T-helper 9 cell (primary cell): Measurements from ENCODE around the gene RHBDD1.

Experiments used
- DNase-seq: peaks from one replicate; pipeline ENCODE4 v3.0.0-alpha.2; 2020
- total RNA-seq, 2 donors: gene quantifications; one replicate each; lab custom pipeline; 2026; lab: John Stamatoyannopoulos, UW

Gene RHBDD1
- total RNA-seq, result 37.4 to 46.7 reads per million in 2 donors

- peak; percentile 87 for DNase-seq
Observed at GRCh38 chr2:226835796-226836547, at the start of gene RHBDD1. TSS of gene RHBDD1 (plus strand) at chr2:226836054. CDS start at chr2:226864694, 28,640 bp downstream.

GRCh38 chr2:226788064-226788463 lies 47.8 kb upstream of the RHBDD1 start:
- DNase-seq, result no peak

GRCh38 chr2:226788881-226789490 lies 46.9 kb upstream of the RHBDD1 start:
- no peak for DNase-seq

DNA sequence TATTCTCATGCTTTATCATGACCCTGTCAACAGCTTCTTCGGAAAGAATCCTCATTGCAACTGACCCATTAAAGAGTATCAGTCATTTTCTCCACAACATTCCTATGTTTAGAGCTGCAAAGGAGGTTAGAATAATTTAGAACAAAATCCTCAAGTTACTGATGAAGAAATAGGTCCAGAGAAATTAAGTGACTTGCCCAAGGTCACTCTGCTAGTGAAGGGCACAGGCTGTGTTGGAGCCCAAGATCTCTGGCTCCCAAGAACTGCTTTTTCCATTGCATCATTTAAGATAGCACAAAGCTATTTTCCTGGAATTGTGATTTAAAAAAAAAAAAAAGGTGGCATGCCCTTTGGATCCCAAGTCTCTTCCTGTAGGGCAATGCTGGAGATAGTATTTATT lies 45.8 kb upstream of the RHBDD1 start:
- no peak for DNase-seq

DNA sequence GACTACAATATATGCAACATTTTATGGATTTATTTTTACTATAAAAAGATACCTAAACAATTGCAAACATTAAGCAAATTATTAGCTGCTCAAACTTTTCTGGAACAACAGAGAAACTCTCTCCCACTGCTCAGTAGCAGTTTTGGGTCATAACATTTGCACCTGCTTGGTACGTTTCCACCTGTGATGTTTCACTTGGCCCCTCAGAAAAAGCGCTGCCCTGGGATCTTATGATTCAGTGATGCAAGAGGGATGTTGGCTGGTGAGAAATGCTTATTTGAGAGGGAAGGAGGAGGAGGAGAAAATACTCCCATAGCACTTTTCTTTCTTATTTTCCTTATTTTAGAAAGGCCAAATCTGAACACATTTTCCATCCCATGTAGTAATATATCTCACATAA lies 45.4 kb upstream of the RHBDD1 start:
- no peak for DNase-seq

DNA sequence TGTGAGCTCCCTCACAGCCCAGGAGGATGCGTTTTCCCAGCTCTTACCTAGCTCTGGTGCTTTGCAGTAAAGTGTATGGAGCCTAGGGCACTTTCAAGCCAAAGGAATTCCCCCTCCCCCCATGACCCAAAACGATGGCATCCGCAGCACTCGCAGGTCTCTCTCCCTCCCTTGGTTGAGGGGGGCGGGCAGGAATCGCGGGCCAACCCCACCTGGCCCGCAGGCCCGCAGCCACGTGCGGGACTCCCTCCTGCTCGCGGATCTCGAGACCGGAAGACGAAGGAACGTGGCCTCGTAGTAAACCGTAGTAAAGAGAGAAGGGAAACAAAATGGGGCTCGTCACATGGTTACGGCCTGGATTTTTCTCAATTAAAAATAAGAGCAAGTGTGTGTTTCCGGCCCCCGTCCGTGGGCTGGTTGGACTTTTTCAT lies 44.8 kb upstream of the RHBDD1 start:
- DNase-seq, result no peak

- DNase-seq, result peak; percentile 89
Observed at GRCh38 chr2:226791487-226792081, 44.3 kb upstream of the RHBDD1 start.

DNA sequence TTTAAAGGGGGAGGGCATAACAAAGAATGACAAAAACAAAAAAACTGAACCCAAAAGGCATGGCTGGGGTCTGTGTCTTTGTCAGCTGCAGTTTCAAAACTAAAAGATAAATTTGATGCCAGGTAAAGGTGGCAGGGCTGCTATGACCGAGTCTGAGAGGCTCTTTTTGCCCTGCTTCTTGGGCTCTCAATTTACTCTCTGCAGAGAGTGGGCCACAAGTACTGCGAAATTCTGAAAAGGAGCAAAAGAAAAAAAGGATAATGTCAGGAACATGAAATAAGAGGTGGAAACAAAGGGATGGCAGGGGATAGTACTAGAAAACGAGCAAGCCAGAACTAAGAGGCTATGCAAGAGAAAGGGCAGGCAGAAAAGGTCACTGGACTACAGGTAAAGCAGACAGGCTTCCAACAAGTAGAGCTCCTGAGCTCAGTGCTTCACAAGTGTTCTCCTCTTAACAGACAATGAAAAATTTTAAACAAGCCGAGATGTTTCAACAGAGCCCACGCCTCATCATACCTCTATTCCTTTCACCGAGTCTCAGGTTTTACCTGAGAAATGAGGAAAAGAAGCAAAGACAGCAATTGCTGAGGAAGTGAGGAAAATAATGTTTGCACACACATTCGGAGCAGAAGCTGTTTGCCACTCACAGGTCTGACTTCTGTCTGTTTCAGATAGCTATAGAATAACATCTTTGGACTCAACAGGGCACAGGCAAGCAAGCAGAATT lies 43.5 kb upstream of the RHBDD1 start:
- DNase-seq, result no peak

DNA sequence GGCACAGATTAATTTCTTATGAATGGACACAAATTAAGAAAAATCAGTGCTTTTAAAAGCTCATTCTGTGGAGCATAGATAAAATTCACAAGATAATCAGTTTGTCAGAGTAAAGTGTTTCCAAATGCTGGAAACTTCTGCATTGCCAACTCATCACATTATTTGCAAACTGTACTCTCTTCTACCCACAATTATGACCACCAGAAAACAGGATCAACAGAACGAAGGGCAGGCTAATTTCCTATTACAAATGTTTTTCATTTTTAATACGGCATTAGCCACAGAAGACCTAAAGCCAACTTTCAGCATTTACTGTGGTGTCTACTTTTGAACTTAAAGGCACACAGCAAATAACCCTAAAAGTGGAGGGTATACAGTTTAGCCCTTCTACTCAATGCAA lies 42.2 kb upstream of the RHBDD1 start:
- no peak for DNase-seq

GRCh38 chr2:226794196-226794661 lies 41.6 kb upstream of the RHBDD1 start:
- DNase-seq, result no peak

DNA sequence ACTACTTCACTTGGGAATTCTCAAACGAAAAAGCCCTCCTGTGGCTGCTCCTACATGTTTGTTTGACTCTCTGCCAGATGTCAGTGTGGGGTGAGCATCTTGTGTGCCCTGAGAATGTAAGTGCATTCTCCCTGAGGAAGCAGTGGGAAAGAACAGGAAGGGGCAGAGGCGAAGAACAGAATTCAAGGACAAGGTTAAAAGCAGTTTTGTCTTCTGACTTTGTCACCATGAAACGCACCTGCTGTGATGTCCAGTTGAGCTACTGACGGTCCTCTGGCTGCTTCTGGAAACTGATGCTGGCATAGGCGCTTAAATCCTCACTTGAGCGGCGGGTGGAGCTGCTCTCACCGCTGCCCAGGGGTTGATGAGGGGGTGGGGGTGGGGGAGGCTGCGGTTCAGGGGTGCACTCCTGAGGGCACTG lies 41.1 kb upstream of the RHBDD1 start:
- no peak for DNase-seq

- no peak for DNase-seq
Observed at GRCh38 chr2:226795281-226796011, 40.4 kb upstream of the RHBDD1 start.

GRCh38 chr2:226796012-226796839 lies 39.6 kb upstream of the RHBDD1 start:
- DNase-seq, result no peak

DNA sequence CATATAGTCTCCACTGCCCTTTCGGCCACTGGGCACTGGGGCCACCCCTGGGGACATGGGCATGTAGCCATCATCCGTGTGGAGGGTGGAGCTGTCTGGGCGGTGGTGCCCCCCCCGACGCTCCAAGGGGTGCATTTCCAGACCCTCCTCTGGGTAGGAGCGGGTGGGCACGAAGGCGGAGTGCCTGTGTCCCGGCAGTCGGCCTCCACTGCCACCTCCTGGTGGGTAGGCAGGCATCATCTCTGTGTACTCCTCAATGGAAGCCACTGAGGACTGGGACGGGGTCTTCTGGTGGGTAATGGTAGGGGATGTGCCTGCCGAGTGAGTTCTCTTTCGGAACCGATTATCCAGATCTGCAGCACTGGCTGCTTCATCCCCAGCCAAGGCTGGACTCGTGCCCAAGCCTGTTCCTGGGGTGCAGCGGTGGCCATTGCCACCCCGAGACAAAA lies 39.0 kb upstream of the RHBDD1 start:
- no peak for DNase-seq

DNA sequence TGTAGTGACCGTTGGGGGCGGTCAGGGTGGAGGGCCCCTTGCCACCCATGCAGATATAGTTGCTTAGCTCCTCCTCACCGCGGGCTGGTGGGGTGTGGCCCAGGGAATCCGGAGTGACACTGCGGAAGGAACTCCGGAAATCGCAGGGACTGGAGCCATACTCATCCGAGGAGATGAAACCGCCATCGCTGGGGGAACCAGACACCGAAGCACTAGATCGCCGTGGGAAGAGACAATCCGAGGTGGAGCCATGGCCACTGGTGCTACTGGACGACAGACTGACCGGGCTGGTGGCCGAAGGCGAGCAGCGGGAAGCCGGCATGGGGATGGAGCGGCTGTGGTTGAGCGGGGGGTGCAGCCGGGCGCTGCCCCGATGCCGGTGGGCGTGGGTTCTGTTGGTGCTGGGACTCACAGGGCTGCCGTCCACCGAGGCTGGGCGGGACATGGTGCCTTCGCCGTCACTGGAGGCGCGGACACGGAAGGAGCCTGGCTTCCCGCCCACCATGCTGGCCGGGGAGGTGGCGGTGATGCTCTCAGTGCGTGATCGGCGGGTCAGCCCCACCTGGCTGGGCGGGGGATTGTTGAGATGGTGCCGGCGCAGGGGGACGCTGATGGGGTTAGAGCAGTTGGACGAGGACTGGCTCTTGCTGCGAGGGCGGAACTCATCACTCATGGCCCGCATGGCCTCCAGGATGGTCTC lies 38.4 kb upstream of the RHBDD1 start:
- no peak for DNase-seq

DNA sequence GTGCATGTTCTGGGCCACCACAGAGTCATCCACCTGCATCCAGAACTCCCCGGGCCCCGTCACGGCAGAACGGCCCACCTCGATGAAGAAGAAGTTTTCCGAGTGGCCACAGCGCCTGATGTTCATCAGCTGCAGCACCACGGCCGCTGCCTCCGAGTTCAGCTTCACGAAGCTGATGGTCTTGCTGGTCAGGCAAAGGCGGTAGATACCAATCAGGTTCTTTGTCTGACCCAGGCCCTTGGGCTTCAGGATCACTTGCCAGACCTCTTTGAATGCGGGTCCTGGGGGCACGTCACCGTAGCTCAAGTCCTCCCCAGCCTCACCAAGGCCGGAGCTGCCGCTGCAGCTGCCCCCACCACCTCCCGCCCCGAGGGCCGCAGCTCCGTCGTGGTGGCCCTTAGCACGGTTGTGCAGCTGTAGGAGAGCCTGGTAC lies 37.8 kb upstream of the RHBDD1 start:
- DNase-seq, result no peak

GRCh38 chr2:226798422-226799210 lies 37.2 kb upstream of the RHBDD1 start:
- DNase-seq, result peak; percentile 20

GRCh38 chr2:226799211-226799975 lies 36.5 kb upstream of the RHBDD1 start, which contains the start of gene IRS1:
TSS of gene IRS1 (minus strand) at chr2:226799820. CDS start at chr2:226798738, 1,082 bp downstream.
- DNase-seq, result peak; percentile 52
